ENCODE measurements around the gene AARSD1.
"Not testable (repeated sequence)": the region's sequence is repeated elsewhere in the genome, so short reads cannot be mapped to it uniquely, and the experiment has no call there.

DNA sequence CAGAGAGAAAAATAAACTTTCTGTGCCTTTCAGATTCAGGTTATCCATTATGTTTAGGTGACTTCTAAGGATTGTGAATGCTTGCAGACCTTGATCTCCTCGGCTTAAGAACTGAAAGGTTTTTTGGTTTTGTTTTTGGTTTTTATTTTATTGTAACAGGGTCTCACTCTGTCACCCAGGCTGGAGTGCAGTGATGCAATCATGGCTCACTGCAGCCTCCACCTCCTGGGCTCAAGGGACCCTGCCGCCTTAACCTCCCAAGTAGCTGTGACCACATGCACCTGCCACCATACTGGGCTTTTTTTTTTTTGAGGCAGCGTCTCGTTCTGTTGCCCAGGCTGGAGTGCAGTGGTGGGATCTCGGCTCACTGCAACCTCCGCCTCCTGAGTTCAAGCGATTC is 40.8 kb downstream of the AARSD1 start:
- TF ChIP-seq, protein P1, sequence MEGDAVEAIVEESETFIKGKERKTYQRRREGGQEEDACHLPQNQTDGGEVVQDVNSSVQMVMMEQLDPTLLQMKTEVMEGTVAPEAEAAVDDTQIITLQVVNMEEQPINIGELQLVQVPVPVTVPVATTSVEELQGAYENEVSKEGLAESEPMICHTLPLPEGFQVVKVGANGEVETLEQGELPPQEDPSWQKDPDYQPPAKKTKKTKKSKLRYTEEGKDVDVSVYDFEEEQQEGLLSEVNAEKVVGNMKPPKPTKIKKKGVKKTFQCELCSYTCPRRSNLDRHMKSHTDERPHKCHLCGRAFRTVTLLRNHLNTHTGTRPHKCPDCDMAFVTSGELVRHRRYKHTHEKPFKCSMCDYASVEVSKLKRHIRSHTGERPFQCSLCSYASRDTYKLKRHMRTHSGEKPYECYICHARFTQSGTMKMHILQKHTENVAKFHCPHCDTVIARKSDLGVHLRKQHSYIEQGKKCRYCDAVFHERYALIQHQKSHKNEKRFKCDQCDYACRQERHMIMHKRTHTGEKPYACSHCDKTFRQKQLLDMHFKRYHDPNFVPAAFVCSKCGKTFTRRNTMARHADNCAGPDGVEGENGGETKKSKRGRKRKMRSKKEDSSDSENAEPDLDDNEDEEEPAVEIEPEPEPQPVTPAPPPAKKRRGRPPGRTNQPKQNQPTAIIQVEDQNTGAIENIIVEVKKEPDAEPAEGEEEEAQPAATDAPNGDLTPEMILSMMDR (IDR thresholded peaks at IDR 0.05; ENCODE audit: low read depth, low read length): not testable (repeated sequence)
- not testable (repeated sequence) for TF ChIP-seq EZH2phosphoT487 (IDR thresholded peaks at IDR 0.05; ENCODE audit: low read depth)
